Choroid plexus epithelial cell (primary cell): ENCODE measurements around the gene FOXP1.

ENCODE experiments used
- DNase-seq: peaks from one replicate; pipeline ENCODE4 v3.0.0-alpha.2; 2010; ENCODE audit warnings: low read depth
- H3K4me3 ChIP-seq: 2 replicates; pipeline ENCODE4 v1.5.1; 2011; ENCODE audit warnings: low read depth, mild to moderate bottlenecking, control low read depth, low read length, moderate library complexity
- TF ChIP-seq, protein P1 (sequence below): conservative IDR thresholded peaks from 2 replicates; pipeline ENCODE4 v1.5.1; 2011; ENCODE audit warnings: low read depth, mild to moderate bottlenecking, control low read depth, inconsistent platforms, low read length, moderate library complexity

Gene FOXP1

DNA sequence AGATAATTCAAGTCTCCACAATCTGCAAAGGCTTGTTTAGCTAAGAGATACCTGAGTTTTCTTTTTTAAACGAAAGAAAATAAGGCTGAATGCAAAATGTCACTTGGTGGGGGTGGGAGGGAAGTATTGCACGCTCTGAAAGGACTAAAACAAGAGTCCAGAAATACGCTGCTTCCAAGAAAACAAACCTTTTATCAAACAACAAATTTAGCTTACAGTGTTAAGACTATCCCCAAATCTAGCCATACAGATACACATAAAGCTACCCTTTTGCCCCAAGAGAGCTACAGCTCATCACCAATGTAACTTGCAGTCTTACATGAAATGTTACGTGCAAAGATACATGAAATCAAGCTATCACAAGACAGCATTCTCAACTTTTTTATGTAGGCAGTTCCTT lies 522.5 kb downstream of the FOXP1 start:
- no peak for DNase-seq
- TF ChIP-seq, protein P1, sequence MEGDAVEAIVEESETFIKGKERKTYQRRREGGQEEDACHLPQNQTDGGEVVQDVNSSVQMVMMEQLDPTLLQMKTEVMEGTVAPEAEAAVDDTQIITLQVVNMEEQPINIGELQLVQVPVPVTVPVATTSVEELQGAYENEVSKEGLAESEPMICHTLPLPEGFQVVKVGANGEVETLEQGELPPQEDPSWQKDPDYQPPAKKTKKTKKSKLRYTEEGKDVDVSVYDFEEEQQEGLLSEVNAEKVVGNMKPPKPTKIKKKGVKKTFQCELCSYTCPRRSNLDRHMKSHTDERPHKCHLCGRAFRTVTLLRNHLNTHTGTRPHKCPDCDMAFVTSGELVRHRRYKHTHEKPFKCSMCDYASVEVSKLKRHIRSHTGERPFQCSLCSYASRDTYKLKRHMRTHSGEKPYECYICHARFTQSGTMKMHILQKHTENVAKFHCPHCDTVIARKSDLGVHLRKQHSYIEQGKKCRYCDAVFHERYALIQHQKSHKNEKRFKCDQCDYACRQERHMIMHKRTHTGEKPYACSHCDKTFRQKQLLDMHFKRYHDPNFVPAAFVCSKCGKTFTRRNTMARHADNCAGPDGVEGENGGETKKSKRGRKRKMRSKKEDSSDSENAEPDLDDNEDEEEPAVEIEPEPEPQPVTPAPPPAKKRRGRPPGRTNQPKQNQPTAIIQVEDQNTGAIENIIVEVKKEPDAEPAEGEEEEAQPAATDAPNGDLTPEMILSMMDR, result no peak
- no peak overlapping the region for H3K4me3 ChIP-seq

DNA sequence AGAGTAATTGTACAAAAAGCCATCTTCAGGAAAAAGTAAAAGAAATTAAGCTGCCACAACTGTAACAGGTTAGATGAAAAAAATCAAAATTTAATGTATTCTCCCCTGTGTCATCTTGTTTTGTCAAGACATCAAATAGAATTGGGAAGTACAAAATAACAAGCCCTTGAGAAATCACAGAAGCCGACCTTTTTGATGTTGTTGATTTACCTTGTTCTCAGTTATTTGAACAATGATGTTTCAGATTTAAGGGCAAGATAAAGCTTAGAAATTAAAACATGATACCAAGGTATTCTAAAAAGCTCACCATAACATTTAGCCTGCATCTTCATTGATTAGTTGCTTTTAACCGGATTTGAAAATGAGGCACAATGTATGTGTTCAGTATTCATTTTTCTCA lies 523.0 kb downstream of the FOXP1 start:
- TF ChIP-seq, protein P1, result no peak
- H3K4me3 ChIP-seq, result no peak overlapping the region
- no peak for DNase-seq

GRCh38 chr3:71057526-71057894 lies 526.0 kb downstream of the FOXP1 start:
- no peak overlapping the region for H3K4me3 ChIP-seq
- no peak for DNase-seq
- TF ChIP-seq, protein P1, result no peak

DNA sequence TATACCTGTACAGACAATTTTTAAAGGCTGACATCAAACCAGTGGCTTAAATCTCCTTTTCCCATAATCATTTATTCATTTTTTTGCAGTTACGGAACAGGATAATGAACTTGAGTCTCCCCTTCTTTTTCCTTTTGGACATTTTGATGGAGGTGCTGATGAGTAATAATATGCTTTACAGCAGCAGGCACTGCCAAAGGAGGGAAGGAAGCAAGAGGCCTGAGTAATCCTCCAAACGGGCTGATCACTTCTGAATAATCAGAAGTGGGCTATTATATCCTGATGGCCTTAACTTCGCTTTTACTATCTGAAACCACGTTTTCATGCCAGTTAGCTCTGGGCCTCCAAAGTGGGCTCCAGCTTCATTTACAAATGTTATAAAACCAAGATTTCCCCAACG lies 527.2 kb downstream of the FOXP1 start:
- H3K4me3 ChIP-seq, result no peak overlapping the region
- DNase-seq, result peak; percentile 56
- TF ChIP-seq, protein P1, result no peak

DNA sequence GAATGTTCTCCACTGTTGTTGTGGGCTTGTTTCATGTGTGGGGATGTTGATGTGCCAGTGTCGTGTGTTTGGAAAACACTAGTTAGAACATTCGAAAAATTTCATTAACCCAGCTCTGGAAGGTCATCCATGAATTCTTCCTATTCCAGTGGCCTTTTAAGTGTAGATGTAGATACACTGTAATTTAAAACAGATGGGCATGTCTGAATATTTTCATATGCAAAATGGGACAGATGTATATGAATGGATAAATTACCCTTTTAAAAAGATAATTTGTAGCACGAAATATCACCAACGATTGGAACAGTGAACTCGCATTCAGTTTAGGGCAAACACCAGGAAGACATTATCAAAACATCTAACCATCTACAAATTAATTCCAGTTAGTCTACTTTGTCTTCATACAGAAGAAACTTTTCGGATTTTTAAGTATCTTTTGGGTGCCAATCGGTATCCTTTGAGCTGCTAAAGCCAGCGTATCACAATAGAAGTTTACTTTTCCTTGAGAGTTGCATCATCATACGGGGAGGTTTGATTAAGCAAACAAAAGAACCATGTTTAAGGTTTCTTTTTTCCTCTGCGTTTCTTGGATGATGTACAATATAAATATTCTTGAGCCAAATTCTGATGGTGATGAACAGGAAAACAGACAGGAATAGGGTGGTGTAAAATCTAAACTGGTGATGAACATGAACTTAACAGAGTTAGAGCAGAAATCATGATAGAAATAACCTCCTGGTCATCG lies 528.1 kb downstream of the FOXP1 start:
- DNase-seq, result peak; percentile 86
- TF ChIP-seq, protein P1, result no peak
- no peak overlapping the region for H3K4me3 ChIP-seq

DNA sequence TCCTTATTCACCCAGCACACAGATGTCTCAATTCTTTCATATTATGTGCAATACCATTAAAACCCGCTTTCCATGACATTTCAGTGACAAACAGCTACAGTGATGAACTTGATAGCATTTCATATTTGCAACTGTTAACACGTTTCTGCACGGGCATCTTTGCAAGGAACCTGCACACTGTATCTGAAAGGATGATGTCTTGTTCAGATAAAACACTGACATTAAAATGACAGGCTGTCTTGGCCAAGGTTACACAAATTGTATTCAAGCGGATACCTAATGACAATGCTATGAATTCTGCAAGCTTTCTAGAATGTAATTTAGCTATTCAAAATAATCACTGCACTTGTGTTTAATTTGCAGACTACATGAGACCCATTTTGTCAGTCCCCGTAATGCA lies 529.2 kb downstream of the FOXP1 start:
- no peak overlapping the region for H3K4me3 ChIP-seq
- TF ChIP-seq, protein P1, result no peak
- DNase-seq, result no peak

DNA sequence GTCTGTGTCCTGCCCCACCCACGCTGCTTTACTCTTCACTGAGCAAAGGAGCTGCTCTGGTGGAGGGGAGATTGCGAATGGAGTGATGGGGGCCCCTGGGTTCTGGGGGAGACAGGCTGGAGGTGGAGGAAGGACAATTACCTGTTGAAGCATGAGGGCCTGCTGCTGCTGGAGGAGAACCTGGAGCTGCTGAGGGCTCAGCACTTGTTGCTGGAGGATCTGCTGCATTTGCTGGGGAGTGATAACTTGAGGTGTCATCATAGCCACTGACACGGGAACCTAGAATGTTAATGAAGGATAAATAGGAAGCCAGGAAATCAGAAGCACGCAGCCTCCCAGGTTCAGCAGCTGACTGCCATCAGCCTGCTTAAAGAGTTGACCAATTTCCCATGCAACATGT lies 530.0 kb downstream of the FOXP1 start:
- TF ChIP-seq, protein P1, result no peak
- DNase-seq, result no peak
- H3K4me3 ChIP-seq, result no peak overlapping the region
